ENCODE results near the gene DCTN3. TPM values are rescaled to one million over a fixed set of nuclear protein-coding genes. Genes with fewer than 3 reads are reported as not detected.
A peak's percentile ranks its signal among the peaks of the same experiment; 100 is the strongest.

The DCTN3 gene
- total RNA-seq, 1 experiment from 2014 or later = 27.5 TPM

DNA sequence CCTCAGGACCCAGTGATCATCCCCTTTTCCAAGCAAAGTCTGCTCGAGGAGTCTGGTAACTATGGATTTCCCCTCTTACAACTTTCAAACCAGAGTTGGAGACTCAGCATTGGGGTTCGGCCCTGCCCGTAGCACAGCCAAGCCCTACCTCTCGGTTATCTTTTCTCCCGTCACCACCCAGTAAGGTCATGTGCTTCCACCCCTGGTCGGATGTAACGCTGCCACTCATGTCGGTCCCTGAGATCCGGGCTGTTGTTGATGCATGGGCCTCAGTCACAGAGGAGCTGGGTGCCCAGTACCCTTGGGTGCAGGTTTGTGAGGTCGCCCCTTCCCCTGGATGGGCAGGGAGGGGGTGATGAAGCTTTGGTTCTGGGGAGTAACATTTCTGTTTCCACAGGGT is 27.4 kb upstream of the DCTN3 start:
- ChIA-PET CTCF (interaction anchor here (1.4 to 5.6 kb wide), 6 partner anchors 12 to 244 kb away, joined by 5 to 94 read pairs (median 8); partner anchors contain the start of genes DCTN3 and SIGMAR1), POLR2A (interaction anchor here (2.2 to 2.5 kb wide), 2 partner anchors 10 to 17 kb away, joined by 11 to 25 read pairs; partner anchors contain the start of gene SIGMAR1)
- DNase-seq (ENCODE audit: low spot score) (no peak), ATAC-seq (no peak)
- Mint-ChIP-seq H3K4me1 (peaks cover 44% of the 10 kb centered on the region), H3K27me3 (ENCODE audit: low read depth) (no peaks in the 10 kb centered on the region), H3K36me3 (peaks cover 18% of the 10 kb centered on the region), H3K27ac (no peak overlapping the region), H3K4me3 (peak overlapping the region; percentile 85), H3K9me3 (no peaks in the 10 kb centered on the region)
- TF ChIP-seq ETV6 (CRISPR knock-in tag; IDR thresholded peaks at IDR 0.05) = no peak
- TF ChIP-seq, protein P1, sequence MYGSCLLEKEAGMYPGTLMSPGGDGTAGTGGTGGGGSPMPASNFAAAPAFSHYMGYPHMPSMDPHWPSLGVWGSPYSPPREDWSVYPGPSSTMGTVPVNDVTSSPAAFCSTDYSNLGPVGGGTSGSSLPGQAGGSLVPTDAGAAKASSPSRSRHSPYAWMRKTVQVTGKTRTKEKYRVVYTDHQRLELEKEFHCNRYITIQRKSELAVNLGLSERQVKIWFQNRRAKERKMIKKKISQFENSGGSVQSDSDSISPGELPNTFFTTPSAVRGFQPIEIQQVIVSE (CRISPR knock-in tag; IDR thresholded peaks at IDR 0.05; ENCODE audit: borderline replicate concordance) = no peak
- TF ChIP-seq, protein P2, sequence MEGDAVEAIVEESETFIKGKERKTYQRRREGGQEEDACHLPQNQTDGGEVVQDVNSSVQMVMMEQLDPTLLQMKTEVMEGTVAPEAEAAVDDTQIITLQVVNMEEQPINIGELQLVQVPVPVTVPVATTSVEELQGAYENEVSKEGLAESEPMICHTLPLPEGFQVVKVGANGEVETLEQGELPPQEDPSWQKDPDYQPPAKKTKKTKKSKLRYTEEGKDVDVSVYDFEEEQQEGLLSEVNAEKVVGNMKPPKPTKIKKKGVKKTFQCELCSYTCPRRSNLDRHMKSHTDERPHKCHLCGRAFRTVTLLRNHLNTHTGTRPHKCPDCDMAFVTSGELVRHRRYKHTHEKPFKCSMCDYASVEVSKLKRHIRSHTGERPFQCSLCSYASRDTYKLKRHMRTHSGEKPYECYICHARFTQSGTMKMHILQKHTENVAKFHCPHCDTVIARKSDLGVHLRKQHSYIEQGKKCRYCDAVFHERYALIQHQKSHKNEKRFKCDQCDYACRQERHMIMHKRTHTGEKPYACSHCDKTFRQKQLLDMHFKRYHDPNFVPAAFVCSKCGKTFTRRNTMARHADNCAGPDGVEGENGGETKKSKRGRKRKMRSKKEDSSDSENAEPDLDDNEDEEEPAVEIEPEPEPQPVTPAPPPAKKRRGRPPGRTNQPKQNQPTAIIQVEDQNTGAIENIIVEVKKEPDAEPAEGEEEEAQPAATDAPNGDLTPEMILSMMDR (IDR thresholded peaks at IDR 0.05) = no peak
- TF ChIP-seq ZNF232 (CRISPR knock-in tag; IDR thresholded peaks at IDR 0.05) = no peak
- TF ChIP-seq, protein P3, sequence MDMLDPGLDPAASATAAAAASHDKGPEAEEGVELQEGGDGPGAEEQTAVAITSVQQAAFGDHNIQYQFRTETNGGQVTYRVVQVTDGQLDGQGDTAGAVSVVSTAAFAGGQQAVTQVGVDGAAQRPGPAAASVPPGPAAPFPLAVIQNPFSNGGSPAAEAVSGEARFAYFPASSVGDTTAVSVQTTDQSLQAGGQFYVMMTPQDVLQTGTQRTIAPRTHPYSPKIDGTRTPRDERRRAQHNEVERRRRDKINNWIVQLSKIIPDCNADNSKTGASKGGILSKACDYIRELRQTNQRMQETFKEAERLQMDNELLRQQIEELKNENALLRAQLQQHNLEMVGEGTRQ (CRISPR knock-in tag; IDR thresholded peaks at IDR 0.05) = no peak
- TF ChIP-seq, protein P4, sequence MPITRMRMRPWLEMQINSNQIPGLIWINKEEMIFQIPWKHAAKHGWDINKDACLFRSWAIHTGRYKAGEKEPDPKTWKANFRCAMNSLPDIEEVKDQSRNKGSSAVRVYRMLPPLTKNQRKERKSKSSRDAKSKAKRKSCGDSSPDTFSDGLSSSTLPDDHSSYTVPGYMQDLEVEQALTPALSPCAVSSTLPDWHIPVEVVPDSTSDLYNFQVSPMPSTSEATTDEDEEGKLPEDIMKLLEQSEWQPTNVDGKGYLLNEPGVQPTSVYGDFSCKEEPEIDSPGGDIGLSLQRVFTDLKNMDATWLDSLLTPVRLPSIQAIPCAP (CRISPR knock-in tag; IDR thresholded peaks at IDR 0.05) = no peak
- no peak for TF ChIP-seq ZNF317 (CRISPR knock-in tag; IDR thresholded peaks at IDR 0.05; ENCODE audit: borderline replicate concordance, low read depth)
- TF ChIP-seq NFE2L1 (CRISPR knock-in tag; IDR thresholded peaks at IDR 0.05) = no peak
- TF ChIP-seq ATF1 (CRISPR knock-in tag; IDR thresholded peaks at IDR 0.05) = no peak
- TF ChIP-seq, protein P5, sequence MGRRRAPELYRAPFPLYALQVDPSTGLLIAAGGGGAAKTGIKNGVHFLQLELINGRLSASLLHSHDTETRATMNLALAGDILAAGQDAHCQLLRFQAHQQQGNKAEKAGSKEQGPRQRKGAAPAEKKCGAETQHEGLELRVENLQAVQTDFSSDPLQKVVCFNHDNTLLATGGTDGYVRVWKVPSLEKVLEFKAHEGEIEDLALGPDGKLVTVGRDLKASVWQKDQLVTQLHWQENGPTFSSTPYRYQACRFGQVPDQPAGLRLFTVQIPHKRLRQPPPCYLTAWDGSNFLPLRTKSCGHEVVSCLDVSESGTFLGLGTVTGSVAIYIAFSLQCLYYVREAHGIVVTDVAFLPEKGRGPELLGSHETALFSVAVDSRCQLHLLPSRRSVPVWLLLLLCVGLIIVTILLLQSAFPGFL (CRISPR knock-in tag; IDR thresholded peaks at IDR 0.05; ENCODE audit: borderline replicate concordance) = no peak

DNA sequence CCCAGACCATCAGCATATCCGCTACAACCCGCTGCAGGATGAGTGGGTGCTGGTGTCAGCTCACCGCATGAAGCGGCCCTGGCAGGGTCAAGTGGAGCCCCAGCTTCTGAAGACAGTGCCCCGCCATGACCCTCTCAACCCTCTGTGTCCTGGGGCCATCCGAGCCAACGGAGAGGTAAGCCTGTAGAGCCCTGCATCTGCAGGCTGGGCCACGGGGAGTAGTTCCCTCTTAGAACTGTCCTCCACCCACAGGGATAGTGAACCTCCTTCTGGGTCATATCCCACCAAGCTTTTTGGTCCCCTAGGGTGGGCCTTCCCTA is 26.7 kb upstream of the DCTN3 start:
- peak overlapping the region; percentile 85 for H3K4me3 Mint-ChIP-seq
- no peak overlapping the region; the same call in 1 of the 2 replicates for H3K27ac Mint-ChIP-seq
- H3K27me3 Mint-ChIP-seq (ENCODE audit: low read depth) = no peaks in the 10 kb centered on the region
- TF ChIP-seq, protein P6, sequence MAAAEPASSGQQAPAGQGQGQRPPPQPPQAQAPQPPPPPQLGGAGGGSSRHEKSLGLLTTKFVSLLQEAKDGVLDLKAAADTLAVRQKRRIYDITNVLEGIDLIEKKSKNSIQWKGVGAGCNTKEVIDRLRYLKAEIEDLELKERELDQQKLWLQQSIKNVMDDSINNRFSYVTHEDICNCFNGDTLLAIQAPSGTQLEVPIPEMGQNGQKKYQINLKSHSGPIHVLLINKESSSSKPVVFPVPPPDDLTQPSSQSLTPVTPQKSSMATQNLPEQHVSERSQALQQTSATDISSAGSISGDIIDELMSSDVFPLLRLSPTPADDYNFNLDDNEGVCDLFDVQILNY (CRISPR knock-in tag; IDR thresholded peaks at IDR 0.05) = no peak
- TF ChIP-seq, protein P7, sequence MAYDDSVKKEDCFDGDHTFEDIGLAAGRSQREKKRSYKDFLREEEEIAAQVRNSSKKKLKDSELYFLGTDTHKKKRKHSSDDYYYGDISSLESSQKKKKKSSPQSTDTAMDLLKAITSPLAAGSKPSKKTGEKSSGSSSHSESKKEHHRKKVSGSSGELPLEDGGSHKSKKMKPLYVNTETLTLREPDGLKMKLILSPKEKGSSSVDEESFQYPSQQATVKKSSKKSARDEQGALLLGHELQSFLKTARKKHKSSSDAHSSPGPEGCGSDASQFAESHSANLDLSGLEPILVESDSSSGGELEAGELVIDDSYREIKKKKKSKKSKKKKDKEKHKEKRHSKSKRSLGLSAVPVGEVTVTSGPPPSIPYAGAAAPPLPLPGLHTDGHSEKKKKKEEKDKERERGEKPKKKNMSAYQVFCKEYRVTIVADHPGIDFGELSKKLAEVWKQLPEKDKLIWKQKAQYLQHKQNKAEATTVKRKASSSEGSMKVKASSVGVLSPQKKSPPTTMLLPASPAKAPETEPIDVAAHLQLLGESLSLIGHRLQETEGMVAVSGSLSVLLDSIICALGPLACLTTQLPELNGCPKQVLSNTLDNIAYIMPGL (CRISPR knock-in tag; IDR thresholded peaks at IDR 0.05) = peak; percentile 18; the same call in 1 of the 2 replicates
- ChIA-PET CTCF (interaction anchor here (0.6 to 5.6 kb wide), 17 partner anchors 9 to 285 kb away, joined by 3 to 94 read pairs (median 8); partner anchors contain the start of genes ARID3C, CCL27, DCTN3 and SIGMAR1), POLR2A (interaction anchor here (1.0 to 2.5 kb wide), 3 partner anchors 9 to 18 kb away, joined by 3 to 25 read pairs (median 11); partner anchors contain the start of gene SIGMAR1)
- ATAC-seq (no peak), DNase-seq (ENCODE audit: low spot score) (no peak)
- peaks cover 18% of the 10 kb centered on the region for H3K36me3 Mint-ChIP-seq
- H3K9me3 Mint-ChIP-seq = no peaks in the 10 kb centered on the region
- H3K4me1 Mint-ChIP-seq = peaks cover 38% of the 10 kb centered on the region
